Stimulated activated CD4-positive, alpha-beta T cell treated with anti-CD3 and anti-CD28 coated beads, TNF-alpha, amount 100 ng/mL, for 48 hours (primary cell): ENCODE results near the gene SERPING1.
"Not testable (repeated sequence)": the region's sequence is repeated elsewhere in the genome, so short reads cannot be mapped to it uniquely, and the experiment has no call there.

Experiments
- DNase-seq, 3 donors: peaks; one replicate each; pipeline ENCODE4 v3.0.0-alpha.2; 2020; ENCODE audit warnings: low read depth in 3 of 3

SERPING1 gene

DNA sequence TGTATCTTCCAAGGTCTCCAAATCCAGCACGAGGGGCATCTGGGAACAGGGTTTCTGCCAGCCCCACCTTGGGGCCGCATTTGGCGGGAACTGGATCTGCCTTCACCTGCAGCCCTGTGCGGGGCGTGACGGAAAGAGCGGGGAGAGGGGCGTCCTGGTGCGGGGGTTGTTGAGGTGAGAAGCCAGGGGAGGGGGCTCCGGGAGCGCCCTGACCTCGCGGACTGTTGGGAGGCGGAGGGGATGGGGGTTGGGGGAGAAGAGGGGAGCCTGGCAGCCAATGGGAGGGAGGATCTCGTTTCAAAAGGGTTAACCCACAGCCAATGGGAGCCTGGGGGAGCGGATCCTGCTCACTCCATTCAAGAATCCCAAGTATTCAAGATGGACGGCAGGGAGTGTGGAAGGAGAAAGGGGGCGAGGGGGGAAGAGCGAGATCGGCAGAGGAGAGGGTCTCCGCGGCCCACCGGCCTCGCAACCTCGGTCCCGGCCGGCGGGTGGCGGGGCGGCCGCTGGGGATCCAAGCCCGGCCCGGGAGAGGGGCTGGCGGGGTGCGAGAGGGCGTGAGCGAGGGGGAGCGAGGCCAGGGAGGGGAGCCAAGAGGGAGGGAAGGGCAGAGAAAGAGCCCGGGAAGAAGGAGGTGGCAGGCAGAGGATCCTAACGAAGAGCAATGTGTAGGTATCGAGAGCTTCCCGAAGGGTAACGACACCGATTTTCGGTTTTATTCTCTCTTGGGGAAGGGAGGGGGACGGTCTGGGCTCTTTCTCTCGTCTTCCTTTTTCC lies 40.7 kb downstream of the SERPING1 start:
- DNase-seq = no peak

DNA sequence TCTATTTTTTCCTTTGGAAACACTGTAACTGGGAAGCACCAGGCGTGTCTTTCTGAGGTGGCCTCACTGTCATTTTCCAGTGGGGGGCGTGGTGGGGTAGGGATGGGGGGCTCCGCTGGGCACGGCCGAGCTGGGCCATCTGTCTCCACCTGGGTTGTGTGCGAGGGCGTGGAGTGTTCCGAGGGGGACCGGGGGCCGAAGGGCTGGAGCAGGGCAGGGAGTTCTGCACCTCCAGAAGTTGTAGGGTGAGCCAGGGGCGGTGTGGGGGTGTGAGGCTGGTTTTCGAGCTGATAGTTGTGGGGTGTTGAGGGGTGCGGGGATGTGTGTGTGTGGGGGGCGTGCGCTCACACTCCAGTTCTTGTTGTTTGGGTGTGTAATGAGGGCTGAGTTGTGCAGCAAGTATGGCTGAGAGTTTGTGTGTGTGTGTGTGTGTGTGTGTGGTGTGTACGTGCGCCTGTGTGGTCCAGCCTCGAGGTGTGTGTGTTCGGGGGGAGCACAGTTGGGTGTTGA lies 41.4 kb downstream of the SERPING1 start:
- DNase-seq = no peak

DNA sequence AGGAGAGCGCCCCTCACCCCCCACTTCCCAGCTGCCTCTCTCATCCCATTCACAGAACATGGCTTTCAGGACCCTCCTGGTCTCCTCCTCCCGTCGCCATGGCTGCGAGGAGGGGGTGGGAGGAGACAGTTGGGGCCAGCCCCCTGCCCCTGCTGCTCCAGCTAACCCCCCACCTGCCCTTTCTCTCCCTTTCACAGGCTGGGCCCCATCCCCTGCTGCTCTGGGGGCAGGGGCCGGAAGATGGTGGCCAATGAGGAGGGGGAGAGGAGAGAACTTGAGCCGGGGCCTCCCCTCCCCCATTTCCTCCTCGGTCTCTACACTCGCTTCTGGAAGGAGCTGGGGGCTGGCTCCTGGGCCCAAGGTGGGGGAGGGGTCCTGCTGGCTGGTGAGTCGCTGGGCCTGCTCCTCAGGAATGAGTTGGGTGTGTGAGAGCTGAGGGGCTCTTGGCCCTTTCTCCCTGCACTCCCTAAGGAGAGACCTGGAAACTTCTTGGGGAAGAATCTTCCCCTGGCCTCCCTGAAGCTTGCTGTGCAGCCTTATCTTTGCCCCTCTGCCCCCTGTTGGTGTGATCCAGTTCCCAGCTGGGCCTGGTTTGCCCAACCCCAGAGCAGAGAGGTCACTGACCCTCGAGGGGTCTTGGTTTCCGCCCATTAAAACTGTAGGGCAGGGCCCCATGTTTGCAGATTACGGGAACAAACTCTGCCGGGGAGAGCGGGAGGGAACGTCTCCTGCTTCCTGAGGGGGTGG lies 42.0 kb downstream of the SERPING1 start:
- DNase-seq = no peak

DNA sequence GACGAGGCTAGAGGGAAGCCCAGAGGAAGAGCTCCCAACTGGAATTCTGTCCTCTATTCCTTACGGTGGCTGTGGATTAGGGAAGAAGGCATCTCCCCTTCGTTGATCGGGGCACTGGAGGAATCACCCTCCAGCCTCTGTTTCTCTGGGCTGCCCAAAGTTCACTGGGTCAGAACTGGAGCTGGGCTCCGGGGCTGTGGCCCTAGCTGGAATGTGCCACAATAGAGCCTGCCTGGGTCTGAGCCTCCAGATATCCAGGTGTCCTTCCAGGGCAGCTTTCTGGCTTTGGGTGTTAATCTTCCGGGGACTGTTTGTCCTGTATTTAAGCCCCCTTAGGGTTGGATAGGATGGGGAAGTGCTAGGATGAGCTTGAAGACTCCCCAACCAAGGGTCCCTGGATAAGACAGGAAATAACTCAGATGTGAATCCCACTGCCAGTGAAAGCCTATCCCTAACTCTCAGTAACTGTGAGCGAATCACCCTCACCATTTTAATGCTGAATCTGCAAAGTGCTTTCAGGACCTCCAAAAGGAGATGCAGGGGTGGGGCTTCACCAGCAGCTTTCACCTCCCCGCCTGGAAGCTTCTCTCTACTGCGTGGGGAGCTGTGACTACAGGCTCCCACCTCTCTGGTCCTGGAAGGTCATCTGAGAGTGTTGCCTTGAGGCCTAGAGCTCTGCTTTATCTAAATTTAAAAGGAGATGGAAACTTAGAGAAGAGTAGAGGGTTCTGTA lies 42.7 kb downstream of the SERPING1 start:
- DNase-seq = no peak

DNA sequence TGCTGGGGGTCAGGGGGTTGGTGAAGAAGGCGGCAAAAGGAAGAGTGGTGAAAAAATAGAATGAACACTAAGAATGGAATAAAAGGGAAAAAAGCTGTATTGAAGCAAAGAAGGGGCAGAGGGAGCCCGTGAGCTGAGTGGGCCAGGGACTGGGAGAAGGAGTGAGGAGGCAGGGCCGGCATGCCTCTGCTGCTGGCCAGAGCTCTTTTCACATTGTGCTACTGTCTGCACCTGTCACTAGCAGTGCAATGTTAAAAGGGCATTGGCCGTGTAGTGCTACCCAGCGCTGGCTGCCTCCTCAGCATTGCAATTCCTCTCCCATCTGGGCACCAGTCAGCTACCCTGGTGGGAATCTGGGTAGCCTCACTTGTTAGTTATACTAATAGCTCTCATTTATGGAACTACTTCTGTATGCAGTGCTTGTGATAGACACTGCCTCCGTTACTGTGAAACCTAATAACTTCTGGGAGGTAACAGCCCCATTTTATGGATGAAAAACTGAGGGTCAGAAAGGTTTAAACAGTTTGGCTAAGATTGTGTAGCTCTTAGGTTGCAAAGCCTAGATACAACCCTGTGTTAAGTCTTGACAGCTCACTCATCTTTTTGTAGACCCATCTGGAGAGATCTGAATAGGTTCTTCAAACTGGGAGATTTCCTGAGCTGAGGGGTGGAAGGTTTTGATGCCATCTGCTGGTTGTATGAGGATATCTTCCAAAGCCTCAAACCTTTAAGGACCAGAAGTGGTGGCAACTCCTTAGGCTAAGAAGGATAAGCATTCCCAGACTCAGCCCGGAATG lies 43.7 kb downstream of the SERPING1 start:
- no peak for DNase-seq

DNA sequence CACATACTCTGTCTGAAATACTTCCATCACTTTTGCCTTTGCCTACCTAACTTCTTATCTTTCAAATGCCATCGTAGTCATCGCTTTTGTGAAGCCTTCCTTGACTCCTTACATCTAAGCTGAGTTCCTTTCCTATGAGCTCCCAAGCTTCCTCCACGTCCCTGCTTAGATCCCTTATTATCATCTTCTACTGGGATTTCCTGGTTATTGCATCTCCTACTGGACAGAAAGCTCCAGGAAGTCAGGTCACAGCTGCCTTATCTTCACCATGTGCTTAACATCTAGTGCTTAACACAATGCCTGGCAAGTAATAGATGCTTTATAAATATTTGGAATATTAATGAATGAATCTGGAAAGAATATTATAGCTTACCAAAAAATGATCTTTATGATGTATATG lies 46.3 kb downstream of the SERPING1 start:
- no peak for DNase-seq

DNA sequence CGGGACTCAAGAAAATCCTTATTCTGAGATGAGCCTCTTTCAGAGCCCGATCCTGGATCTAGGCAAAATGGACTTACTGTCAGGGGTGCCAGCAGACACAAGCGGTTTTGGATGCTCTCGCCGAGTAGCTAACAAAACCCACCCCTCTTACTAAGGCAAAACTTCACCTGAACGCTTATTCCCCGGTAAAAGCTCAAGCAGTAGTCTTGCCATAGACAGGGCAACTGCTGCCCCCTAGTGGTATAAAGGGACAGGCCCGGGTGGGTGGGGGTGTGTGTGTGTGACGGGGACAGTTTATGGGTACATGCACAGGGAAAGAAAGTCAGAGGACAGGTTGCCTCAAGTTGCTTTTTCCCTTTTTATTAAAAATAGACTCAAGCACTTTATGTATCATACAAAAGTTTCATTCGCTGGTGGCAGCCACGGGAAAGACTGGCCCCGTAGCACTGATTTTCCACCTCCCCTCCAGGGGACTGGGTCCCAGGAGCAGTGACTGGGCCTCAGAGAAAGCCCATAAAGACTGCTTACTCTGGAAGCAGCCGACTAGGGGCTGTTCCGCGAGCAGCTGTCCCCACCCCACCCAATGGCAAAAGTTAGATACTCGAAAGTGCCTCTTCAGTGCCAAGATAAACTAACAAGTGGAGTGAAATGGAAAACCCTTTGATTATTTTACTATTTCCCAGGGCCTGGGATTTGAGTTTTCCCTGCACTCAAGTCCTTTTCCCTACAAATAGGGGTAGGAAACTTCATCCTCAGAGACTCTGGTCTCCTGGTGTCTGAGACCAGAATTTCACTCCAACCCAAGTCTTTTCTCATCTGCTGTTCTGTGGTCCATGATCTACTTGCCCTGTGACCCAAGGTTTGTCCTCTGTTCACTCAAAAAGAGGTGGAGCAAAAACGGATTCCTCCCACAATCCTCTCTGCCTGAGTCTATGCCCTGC lies 47.5 kb downstream of the SERPING1 start:
- DNase-seq = peak; percentile 76 to 88 (median 83)

DNA sequence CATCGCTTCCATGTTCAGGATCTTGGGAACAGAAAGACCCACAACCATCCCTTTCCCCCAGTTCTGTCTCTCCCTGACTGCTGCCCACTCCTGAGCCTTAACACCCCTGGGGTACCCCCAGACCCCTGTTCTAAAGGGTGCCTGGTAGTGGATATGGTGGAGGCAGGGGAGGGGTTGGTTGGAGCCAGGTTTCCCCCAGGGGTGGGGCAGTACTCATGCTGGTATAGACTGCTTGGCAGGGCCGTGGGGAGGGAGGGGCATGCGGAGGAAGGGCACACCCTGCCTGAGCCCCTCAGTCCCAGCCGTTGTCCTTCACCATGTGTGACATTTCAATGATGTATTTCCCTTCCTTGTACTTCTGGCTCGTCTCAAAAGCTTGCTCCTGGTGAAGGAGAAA lies 48.2 kb downstream of the SERPING1 start:
- no peak for DNase-seq

DNA sequence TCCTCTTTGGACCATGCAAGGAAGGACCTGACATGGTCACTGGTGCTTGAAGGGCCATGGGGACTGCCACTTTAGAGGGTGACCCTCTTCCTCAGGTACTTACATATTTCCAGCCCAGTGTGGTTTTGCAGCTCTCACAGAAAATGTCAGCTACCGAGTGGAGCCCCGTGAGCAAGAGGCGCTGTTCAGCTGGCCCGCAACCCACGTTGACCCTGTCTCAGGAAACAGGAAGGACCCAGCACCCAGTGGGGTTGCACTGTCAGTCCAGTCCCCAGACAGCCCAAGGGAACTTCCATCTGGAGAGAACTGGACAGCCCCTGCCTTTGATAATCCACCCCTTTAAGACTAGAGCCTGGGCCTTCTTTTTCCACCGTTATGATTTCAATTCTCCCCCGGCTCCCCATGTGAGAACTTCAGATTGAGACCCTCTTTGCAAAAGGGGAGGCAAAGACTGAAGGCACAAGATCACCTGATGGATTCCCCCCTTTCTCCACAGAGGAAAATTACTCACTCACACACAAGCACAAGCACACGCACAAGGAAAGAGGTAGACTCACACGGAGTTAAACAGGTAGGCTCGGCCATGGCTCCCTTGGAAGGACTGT lies 48.8 kb downstream of the SERPING1 start:
- no peak for DNase-seq

DNA sequence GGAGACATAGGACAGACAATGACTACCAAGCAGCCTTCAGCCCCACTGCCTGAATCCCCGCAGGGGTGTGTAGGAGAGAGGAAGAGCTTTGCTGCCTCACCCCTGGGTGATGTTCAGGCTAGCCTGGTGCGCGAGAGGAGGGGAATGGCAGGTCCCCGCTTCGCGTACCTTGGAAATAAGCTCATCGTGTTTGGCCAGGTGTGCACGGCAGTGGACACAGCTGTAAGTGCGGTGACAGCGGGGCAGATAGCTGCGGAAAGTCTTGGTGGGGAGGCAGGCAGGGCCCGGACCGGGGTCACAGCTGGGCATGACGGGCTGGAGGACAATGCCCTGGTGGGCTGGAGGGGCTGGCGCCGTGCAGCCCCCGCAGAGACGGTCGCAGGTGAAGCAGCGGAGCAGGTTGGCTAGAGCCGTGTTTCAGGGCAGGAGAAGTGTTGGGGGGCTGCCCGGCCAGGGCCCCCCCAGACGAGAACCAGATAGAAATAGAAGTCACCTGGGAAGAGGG lies 49.4 kb downstream of the SERPING1 start:
- no peak for DNase-seq

DNA sequence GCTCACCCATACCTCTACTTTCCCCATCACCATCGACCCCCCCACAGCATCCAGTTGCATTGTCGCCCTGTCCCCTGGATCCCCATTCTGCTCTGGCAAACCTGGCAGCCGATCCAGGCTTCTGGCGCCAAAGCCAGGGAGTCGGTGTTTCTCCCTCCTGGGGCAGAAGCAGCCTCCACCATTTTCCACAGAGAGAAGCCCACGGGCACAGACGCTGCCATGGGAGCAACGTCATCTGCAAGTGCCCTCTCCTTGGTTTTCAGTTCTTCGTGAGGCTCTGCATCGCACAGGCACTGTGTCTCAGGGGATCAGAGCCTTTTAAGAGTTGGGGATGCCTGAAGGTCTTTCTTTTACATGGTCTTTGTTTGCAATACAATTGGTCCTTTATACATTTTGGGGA lies 49.9 kb downstream of the SERPING1 start:
- no peak for DNase-seq

DNA sequence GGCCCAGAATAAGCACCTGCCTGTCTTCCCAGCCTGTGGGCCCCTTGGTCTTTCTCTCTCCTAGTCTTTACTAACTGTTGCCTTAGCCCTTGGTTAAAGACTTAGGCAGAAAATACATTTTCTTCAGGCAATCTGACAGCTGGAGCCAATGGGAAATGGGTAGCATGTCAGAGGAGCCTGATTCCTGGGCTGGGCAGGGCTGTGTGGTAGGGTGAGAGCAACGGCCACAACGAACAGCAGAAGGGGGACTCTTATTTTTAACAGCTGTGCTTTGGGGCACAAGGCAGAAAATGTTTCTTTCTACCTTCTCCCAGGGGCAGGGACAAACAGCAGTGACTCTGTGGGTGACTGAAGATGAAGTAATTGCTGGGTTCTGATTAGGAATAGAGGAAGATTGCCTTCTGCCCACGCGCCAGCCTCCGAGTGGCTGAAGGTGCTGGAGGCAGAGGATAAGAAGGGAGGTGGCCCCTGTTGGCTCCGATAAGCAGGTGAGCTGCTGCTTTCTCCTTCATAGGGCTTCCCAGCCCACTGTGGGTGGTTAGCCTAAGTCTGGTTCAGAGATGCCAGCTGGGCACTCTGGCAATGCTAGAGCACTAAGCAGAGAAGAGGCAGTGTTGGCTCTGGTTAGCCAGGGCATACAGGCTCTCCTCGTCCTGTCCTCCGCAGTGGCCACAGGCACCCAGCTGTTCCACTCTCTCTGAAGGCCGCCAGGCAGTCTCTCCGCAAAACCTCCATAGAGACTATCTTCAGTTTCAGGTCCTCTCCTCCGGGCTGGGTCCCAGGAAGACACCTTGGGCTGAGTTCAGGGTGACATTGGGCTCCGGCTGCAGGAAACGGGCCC lies 50.7 kb downstream of the SERPING1 start:
- DNase-seq = no peak

DNA sequence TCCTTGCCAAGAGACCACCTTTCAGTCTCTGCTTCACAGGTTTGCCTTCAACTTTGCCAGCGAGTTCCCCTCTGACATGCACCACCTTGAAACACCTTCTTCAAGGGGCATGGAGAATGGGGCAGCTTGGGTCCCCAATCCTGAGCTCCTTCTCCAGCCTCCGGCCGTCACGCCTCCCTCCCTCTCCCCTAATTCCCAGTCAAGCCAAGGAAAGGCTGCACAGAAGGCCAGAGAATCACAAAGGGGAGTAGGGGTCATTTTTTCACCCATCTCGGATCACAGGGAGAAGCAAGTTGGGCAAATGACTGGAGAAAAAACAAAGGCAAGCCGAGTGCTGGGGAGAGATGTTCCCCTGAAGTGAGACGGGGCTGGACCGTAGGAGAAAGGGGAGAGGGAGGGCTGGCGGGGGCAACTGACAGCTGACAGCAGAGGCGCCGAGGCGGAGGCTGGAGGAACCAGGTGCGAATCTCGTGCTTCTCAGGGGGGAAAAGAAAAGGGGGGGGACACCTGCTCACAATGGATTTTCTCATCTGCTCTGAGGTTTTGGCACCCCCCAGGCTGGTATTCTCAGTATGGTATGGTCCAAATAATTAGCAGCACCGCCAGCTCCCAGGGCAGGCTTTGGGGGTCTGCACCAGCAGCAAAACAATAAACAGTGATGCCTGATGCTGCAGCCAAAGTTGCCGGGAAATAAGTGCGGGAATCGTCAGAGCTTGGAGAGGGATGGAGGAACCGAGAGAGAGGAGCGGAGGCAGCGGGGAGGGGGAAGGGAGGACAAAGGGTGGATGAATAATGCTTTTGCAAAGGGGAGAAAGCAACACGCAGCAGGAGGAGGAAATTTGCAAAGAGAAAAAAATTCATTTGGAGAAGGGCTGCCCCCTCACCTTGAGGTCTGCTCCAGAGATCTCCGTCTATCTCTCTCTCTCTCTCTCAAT lies 51.6 kb downstream of the SERPING1 start:
- no peak for DNase-seq

DNA sequence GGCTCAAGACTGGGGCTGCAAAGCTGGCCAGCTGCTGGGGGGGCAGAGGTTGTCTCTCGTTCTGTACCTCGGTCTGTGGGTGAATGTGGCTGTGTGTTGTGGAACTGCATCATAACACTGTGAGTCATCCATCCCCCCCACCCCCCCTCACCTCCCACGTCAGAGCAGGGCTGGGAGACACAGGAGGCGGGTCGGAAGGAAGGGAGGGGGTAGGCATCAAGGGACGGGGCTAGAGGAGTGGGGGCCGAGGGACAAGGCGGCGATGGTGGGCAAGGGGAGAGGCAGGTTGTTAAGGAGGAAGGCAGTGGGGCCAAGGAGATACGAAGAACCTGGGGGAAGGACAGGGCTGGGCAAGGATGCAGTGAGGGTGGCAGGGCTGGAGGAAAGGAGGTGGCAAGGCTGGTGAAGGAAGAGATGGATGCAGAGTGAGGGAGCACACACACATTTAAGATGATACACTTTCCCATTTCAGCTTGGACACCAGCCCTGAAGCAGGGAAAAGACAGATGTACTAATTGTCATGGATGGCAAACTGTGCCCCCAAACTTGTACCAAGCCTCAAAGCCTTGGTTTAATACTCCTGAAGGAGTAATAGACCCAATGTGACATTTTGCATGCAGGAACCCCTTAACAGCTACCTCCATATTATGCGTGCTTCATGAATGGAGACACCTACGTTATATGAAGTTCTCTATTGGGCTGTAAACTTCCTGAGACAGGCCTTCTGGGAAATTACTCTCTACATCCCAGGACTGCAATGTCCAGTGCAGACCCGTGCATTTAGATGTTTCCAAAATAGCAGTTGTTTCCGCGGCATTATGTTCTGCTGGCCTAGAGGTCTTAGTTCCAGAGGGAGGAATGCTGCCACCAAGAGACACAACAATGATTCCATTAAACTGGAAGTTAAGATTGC lies 52.6 kb downstream of the SERPING1 start, which contains the start of gene YPEL4:
TSS of gene YPEL4 (minus strand) at position 87 of the 913 bp plus-strand sequence. CDS start 2,805 bp downstream, outside the sequence.
- peak in 2 of 3 donors; percentile 26 to 44 for DNase-seq

DNA sequence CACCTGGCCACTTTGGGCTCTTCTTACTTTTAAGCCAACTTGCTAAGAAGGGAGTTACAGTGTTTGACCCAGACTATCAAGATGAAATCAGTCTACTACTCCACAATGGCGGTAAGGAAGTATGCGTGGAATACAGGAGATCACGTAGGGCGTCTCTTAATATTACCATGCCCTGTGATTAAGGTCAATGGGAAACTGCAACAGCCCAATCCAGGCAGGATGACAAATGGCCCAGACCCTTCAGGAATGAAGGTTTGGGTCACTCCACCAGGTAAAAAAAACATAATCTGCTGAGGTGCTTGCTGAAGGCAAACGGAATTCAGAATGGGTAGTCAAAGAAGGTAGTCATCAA lies 53.2 kb downstream of the SERPING1 start:
- no peak for DNase-seq

DNA sequence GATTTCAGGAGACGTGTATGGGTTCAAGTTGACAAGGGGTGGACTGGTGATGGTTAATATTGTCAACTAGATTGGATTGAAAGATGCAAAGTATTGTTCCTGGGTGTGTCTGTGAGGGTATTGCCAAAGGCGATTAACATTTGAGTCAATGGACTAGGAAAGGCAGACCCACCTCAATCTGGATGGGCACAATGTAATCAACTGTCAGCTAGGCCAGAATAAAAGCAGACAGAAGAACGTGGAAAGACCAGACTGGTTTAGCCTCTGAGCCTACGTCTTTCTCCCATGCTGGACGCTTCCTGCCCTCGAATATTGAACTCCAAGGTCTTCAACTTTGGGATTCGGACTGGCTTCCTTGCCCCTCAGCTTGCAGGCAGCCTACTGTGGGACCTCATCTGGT lies 53.9 kb downstream of the SERPING1 start:
- DNase-seq = no peak

DNA sequence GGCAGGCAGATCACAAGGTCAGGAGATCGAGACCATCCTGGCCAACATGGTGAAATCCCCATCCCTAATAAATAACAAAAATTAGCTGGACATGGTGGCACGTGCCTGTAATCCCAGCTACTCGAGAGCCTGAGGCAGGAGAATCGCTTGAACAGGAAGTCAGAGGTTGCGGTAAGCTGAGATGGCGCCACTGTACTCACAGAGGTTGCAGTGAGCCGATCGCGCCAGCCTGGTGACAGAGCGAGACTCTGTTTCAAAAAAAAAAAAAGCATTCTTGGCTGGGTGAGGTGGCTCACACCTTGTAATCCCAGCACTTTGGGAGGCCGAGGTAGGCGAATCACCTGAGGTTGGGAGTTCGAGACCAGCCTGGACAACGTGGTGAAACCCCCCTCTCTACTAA lies 54.7 kb downstream of the SERPING1 start:
- DNase-seq = not testable (repeated sequence)
